Right hindlimb (tissue), 1 donor: ENCODE measurements around the gene WWOX.
A peak's percentile ranks its signal among the peaks of the same experiment; 100 is the strongest.

Experiments
- DNase-seq: peaks from one replicate; pipeline ENCODE4 v3.0.0-alpha.2; 2018

WWOX gene

DNA sequence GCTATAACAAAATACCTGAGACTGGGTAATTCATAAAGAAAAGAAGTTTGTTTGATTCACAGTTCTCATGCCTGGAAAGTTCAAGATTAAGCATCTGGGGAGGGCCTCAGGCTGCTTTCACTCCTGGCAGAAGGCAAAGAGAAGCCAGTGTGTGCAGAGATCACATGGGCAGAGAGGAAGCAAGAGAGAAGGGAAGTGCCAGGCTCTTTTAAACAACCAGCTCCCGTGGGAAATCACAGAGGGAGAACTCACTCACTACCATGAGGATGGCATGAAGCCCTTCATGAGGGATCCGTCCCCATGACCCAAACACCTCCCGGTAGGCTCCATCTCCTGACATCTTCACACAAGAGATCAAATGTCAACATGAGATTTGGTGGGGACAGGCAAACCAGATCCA is 999.5 kb downstream of the WWOX start:
- DNase-seq: no peak

DNA sequence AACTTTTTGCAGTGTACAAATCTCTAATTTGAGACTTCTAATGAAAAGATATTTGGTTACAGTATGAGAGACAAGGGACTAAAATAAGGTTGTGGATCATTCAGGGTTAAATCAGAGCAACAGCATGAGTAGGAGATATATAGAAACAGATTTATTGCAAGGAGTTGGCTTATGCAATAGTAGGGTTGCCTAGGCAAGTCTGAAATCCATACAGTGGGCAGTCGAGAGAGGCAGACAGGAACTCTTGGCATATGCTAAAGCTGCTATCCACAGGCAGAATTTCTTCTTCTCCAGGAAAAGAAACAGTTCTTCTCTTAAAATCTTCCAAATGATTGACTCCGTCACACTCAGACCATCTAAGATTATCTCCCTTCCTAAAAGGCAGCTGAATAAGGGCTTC is 1000.3 kb downstream of the WWOX start:
- no peak for DNase-seq

DNA sequence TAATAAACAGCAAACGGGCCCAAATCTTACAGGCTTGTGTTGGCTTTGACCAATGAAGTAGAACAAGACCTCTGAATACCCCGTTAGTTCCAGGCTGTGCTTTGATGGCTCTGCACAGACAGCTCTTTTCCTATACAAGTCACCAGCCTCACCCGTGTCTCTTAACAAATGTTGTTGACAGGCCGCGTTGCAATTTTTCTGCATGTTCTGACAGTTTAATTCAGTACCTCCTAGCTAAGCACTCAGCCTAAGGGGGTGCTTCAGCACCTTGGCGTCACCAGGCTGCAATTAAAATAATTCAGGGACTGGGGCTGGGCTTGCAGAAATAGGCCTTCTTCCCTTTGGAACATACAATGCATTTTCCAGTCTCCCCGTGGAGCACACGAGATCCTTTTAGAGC is 1001.0 kb downstream of the WWOX start:
- no peak for DNase-seq

DNA sequence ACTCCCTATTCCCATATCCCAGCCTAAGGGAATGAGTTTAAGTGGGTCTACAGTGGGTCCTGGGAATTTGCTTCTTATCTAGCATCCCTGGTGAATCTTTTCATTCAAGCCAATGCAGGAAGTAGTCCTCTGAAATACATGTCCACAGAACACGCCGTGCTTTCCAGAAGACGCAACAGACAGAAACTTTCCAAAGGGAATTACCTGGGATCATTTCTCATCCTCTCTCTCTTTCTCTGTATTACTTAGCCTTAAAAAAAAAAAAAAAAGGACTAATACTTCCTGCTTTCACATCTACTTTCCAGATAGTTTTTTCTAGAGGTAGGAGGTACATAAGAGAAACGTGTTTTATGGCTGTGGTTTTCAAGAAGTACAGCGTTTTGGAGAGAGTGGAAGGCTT is 1002.0 kb downstream of the WWOX start:
- DNase-seq: no peak

DNA sequence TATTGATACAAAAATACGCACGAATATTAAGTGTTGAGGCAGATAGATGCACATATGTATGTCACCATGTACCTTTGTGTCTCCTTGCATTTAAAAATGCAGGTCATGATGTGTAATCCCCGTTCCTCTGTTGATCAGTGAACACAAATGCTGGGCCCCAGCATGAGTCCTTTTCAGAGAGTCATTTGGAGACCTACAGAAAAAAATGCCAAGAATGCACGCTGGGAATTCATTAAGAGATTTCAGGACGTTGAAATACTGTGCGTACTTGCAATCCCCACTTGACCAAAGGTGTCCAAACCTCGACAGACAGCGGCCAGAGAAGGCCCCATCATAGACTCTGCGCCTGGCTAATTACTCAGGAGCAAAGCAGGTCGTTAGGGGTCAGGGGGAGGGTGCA is 1005.1 kb downstream of the WWOX start:
- DNase-seq: no peak

DNA sequence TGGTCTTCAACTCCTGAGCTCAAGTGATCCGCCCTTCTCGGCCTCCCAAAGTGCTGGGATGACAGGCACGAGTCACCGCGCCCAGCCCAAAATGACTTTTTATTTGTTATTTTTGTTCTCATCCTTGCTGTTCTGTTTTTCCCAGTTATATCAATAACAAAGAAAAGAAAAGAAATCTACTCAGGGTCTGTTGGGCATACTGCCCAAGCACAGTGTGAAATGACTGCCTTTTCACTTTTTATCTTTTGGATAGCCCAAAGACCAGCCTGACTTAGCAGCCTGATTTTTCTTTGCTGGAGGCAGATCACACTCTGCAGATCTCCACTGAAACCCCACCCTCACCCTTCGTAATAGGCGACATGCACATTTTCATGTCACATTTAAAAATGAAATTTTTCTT is 1007.8 kb downstream of the WWOX start:
- no peak for DNase-seq

DNA sequence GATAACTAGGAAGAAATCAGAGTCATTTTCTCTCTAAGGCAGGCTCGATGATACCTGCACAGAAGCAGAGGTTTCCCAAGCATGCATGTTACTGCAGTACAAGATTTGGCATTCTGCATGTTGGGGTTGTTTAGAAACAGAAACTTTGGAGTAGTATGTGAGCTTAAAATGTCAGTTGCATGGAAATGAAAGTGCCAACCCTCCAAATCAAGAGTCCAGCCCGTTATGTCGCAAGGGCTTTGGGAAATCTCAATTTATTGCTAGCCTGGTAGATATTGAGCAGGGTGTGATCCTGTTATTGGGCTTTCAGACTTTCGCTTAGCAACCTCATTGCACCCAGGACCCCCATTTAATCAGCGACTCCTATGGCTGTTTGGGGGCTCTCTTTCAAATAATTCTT is 1010.3 kb downstream of the WWOX start:
- no peak for DNase-seq

DNA sequence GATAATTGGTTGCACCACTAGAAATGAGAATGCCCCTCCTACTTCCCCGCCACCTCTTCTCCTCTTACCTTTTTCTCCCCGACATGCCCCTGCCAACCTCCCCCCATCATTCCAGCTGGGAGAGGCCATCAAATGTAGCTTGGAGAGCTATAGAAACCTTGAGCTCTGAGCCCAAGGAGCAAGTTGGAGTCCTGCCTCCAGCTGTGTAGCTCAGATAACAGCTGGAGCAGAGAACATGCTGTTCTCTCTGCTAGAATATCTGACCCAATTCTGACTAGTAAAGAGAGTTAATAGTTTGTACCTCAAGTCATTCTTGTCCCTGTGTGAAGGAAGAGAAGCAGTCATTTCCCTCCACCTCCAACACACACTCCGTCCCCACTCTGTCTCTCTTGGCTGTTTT is 1010.8 kb downstream of the WWOX start:
- no peak for DNase-seq

DNA sequence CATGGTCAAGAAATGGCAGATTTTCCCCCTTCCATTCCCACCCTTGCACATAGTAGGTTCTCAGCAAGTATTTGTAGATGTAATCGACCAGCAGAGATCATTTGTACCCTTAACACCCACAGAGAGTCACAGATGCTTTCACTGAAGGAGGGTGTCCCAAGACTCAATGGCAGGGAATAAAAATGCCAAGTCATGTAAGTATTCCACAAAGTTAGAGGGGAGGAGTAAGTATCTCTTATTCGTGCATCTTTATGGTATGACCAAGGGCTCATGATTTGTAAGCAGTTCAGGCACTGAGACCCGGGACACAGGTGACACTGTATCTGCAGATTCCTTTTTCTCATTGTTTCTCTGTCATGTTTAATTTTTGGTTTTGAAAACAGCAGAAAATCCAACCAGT is 1011.5 kb downstream of the WWOX start:
- no peak for DNase-seq

DNA sequence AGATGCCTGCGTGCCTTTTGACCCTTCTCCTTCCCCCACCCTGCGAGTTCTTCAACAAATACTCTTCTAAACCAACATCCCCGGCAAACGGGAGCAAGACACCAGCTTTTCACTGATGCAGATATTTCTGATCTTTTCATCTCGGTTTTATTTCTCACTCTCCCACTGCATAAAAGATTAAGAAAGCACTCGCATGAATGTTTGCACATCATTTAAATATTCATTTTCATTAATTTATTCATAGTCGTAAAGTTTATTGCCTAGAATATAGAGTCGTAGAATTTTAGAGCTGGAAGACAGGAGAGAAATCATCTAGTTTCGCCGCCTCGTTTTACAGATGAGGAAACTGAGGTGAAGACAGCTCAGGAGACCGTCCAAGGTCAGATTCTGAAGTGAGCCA is 1013.0 kb downstream of the WWOX start:
- DNase-seq: no peak

DNA sequence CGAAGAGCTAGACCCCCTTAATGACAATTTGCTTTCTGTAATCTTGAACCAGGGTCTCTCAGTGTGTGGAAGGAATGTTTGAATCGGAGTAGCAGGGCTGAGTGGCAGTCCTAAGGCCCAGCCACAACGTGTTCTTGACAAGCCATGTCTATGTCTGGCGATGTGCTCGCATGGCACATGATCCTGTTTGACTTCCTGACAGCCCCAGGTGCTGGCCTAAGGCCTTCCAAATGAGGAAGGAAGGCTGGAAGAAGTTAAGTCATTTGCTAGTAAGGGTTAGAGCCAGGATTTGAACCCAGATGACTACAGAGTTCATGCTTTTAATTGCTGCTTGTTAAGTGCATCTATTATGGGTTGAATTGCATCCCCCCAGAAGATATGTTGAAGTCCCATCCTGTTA is 1014.4 kb downstream of the WWOX start:
- DNase-seq: no peak

DNA sequence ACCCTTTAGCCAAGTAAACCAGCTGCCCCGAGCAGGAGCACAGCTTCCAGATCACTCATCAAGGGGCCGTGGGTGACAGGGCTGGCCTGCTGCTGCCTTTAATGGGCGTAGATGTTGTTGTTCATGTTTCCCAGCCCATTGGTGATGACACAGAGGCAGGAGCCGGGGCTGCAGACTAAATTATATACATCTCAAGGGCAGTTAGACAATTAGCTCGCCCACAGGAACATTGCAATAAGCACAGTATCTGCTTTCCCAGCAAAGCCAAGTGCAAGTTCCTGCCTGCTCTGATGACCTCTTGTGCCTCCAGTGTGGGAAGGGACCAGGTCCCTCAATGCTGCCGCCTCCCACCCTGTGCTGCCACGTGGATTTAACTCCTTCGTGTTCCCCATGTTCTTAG is 1015.3 kb downstream of the WWOX start:
- DNase-seq: no peak

DNA sequence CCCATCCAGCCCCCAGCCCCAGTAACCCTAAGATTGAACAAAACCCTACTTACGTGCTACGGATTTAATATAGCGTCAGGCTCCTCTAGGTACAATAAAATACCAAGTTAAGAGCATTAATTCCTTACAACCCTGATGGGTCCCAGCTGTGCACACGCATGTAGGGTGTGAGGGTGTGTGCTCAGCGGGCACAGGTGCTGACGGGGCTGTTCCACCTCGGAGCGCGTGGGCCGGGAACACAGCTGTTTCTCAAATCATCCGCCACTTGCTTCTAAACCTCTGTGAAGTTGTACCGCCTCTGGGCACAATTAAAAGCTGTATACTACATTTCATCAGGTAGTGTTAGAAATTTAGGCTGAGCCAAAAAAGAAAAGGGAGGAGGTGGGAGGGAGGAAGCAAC is 1022.5 kb downstream of the WWOX start:
- DNase-seq: peak; percentile 42

DNA sequence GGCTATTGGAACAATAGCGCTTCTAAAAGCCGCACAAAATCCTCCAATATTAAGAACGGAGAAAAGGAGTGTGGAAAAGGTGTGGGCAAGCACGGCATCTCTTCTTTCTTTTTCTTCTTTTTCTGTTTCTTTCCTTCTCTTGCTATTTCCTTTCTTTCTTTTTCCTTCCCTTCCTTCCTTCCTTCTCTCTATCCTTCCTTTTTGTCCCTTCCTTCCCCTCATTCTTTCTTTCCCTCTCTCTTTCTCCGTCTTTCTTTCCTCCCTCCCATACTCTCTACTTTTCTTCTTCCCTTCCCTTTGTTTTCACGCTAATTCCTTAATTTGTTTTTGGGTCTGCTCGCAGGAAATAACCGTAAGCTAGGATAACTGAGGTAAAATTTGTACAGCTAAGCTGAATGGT is 1022.9 kb downstream of the WWOX start:
- DNase-seq: no peak

DNA sequence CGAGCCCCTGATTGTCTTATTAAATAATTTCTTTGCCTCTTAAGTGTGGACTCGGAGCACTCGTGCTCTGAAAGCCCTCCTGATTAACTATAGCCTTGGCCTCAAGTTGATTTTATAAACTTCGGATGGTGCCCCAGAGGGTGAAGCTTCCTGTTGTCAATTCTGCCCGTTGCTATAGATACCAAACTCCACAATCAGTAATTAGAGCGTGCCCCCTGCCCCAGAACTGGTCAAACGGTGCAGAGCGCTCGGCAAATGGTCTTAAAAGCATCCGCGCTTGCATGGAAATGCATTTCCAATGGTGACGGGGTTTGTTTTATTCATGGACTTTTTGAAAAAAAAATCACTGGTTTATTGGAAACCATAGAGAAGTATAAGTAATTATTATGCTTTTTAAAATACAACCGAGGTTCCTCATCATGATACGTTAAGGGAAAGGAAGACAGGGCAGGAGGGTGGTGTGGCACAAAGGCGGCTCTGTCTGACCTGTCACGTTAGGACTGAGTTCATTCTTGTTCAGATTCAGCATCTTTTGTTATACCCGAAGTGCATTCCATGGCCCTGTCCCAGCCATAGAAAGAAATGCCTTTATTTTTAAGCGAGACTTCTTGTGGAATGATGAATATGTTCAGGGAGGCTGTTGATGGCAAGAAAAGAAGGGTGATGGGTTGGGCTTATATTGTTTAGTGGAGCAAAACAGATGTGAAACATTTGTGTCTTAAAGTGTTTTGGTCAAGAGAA is 1024.7 kb downstream of the WWOX start:
- no peak for DNase-seq

DNA sequence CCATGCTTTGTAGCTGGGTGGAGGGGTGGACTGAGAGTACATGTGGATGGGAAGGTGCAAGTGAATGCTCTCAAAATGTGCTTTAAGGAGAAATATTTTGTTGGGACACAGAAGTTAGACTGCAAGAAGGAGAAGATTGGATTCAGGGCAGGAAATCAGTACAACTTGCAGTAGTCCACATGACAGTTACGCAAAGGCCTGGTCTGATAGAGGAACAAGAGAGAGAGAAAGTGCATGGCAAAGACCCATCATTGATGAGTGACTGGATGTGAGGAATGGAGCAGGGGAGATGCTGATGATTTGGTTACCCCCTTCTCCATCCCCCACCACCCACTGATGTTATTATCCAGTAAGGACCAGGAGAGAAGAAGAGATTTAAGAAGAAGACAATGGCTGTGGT is 1028.3 kb downstream of the WWOX start:
- no peak for DNase-seq

DNA sequence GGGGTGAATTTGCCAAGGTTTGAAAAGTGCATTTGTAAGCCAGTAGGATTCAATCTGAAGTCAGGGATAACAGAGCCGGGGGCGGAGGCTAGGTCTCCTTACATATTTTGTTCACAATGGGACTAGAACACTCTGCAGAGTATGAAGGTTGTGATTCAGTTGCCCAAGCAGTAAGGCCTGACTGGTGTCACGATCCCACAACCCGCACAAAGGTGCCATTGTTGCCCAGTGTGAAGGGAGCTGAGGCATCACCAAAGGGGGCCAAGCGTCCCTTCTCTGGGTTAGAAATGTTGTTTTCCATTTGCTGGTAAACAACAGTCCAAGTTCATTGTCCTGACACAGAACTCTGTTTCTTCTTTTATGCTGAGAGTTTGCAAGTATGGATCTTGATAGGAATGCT is 1029.3 kb downstream of the WWOX start:
- DNase-seq: no peak

DNA sequence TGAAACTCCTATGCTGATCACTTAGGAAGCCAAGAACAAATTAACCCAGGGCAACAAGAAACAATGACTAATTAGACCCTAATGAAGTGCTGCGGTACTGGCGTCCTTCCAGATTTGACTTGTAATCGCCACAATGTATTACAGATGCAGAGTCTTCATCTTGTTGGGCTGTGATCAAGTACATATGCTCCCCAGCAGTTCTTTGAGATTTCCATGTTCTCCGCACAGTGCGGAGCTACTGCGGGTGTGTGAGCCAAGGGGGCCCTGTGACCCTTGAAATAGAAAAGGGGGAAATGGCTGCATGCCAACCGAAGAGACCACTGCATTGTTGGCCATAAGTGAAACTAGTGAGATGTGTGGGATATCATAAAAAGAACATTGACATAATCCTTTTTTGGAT is 1031.2 kb downstream of the WWOX start:
- no peak for DNase-seq

DNA sequence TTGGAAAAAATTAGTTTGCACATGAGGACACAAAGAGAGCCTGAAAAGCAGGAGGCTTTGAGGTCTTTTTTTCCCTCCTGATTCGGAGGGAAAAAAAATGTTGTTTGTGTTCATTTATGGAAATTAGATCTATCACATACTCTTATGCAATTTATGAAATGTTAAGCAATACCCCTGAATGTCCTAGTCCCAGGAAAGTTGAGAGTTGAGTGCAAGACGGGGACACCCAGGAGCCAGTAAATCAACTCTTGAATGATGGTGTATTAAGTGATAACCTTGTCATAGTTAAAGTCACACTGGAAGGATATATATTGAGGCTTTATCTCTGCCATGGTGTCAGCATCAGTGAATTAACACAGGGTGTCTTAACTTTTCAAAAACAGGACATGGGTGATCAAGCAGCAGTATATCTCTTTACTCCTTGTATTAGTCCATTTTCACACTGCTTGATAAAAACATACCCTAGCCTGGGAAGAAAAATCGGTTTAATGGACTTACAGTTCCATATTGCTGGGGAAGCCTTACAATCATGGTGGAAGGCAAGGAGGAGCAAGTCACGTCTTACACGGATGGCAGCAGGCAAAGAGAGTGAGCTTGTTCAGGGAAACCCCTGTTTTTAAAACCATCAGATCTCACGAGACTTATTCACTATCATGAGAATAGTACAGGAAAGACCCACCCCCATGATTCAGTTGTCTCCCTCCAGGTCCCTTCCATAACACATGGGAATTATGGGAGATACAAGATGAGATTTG is 1032.0 kb downstream of the WWOX start:
- DNase-seq: no peak

DNA sequence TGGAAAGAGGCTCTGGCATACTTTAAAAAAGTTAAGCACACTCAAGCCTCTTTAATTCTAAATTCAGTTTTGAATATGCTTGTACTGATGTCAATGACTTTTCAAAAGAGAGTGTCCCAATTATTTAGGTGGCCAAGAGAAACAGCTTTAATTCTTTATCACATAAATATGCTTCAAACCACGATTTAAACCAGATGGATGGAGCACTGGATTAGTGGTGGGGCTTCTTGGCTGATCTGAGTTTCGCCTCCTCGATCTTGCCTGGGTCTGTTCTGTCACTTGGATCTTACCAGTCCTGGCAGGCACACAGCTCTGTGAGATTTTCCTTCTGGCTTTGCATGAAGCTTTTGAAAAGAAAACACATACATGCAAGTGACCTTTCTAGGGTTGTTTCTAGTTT is 1033.2 kb downstream of the WWOX start:
- DNase-seq: peak; percentile 72

DNA sequence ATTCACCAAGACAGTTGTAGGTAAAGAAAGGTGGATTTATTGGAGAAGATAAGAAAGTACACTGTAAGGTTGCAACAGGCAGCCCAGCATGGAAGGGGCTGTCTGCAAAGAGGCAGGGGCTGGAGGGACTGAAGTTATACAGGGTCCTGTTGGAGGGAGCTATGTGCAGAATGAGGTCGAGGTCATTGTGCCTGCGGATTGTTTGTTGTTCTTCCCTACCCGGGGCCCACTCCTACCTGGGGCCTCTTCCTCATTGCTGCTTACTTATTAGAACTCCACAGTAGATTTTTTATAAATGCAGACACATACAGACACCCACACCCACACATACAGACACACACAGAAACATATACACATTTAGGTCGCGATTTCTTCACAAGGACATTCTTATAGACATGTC is 1034.8 kb downstream of the WWOX start:
- DNase-seq: no peak

DNA sequence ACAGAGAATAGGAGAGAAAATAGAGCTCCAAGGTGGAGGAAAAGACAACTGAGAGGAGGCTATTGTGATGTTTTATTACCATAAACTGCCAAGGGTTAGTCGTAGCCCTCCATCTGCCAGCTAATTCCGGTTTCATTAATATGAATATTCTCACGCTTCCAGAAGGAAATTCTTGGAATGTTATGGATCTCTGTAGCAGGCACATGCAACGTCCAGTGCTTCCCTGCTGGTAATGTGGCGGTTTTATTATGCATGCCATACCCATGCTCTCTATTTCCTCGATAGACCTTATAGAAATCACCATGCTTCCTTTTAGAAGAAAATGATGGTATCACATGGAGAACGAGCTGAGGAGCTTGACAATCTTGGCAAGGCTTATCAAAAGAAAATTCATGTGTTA is 1037.5 kb downstream of the WWOX start:
- DNase-seq: no peak

DNA sequence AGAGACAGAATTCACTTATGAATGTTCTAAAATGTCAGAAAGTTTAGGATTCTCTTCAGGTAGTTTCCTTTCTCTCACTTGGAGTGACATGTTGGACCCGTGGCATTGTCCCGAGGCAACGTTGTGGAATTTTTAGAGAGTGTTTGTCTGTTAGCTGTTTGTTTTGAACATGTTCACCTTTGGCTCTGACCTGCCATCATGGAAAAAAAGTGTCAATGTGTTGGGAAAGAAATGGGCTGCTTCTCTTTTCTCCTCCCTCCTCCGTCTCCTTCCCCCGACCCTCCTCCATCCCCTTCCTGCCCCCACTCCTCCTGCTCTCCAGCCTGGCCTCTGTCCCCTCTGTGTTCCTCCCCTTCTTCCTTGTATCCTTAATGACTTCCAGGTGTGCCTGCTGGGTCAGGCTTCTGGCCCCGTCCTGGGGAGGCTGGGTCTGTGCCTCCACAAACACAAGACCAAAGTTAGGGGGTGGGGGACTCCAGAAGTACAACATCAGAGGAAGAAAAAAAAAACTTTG is 1038.0 kb downstream of the WWOX start:
- DNase-seq: peak; percentile 50

DNA sequence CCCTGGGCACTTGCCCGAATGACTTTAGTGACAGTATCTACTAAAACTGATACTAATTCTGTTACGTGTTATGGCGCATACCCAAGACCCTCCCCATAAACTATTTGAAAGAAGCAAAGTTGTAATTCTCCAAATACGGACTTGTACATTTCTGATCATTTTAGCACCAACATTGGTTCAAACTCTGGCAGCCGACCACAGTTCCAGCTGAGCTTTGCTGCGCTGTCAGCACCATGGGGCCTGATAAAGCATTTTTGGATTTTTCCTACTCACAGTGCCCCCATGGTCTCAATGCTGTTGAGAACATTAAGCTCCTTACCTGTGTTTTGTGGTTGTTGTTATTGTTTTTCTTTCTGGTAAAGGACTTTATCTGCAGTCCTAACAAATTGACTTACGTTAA is 1040.3 kb downstream of the WWOX start:
- no peak for DNase-seq

DNA sequence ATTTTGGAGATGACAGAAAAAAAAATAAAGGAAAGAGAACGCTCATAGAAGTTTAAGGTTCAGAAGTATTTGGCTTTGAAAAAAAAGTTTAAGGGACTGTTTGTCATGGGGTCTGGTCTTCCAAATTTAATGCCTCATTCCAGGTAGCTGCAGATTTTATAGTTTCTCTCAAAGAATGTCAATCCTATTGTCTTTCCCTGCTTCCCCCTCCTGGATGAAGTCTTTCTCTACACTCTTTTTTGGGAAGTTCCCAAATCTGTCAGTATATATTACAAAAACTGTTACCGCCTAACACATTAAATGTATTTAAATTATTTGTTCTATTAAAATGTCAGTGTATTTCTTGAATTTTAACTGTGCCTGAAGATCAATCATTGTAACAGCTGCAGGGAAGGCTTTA is 1043.6 kb downstream of the WWOX start:
- no peak for DNase-seq
